Activated naive CD4-positive, alpha-beta T cell treated with anti-CD3 and anti-CD28 coated beads, Interleukin-2, amount 10 ng/mL, durations not matched to agents 7 days and 5 days (primary cell): ENCODE results near the gene SIX3.

ENCODE experiments used
- CTCF ChIA-PET: fragments of 350-600 bp; sonication (Branson Sonifier 250); formaldehyde crosslinking; loops from one replicate; lab custom pipeline; 2021; ENCODE audit warnings: antibody characterized with exemption; lab: Charles Lee
- DNase-seq: peaks from one replicate; pipeline ENCODE4 v3.0.0-alpha.2; 2020
- H3K27ac Mint-ChIP-seq: one replicate; pipeline ENCODE4 v1.8.0; 2021; ENCODE audit warnings: mild to moderate bottlenecking, moderate library complexity, mixed read lengths
- H3K27me3 Mint-ChIP-seq: one replicate; pipeline ENCODE4 v1.8.0; 2021; ENCODE audit warnings: mild to moderate bottlenecking, mixed read lengths
- H3K36me3 Mint-ChIP-seq: one replicate; pipeline ENCODE4 v1.8.0; 2021; ENCODE audit warnings: mixed read lengths
- H3K4me1 Mint-ChIP-seq: one replicate; pipeline ENCODE4 v1.8.0; 2021; ENCODE audit warnings: mixed read lengths
- H3K4me3 Mint-ChIP-seq: one replicate; pipeline ENCODE4 v1.8.0; 2021; ENCODE audit warnings: mild to moderate bottlenecking, moderate library complexity, mixed read lengths
- H3K9me3 Mint-ChIP-seq: one replicate; pipeline ENCODE4 v1.8.0; 2021; ENCODE audit warnings: mixed read lengths

The SIX3 gene

DNA sequence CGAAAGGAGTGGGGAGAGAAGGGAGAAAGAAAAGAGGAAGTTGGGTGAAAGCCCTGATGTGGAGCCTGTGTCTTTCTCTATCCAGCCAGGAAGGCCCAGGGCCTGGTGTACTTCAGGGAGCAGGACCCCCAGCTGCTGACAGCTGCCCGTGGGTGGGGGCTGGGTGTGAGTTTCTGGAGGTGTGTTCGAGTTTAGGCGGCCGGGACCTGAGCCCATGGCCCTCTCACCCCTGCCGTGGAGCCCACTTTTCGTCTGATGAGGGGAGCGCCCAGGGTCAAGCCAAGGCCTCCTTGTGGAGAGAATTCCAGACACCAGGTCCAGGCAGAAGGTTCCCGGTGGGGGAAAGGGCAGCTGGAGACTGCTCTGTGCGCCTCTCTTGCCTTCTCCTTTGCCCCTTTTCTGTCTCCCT, 2.2 kb downstream of the SIX3 start:
- H3K27ac Mint-ChIP-seq = no peak overlapping the region
- H3K4me3 Mint-ChIP-seq = no peak overlapping the region
- CTCF ChIA-PET = interaction anchor here (0.7 kb wide), 1 partner anchor 10 kb away, joined by 3 read pairs; no protein-coding TSS in a partner anchor

DNA sequence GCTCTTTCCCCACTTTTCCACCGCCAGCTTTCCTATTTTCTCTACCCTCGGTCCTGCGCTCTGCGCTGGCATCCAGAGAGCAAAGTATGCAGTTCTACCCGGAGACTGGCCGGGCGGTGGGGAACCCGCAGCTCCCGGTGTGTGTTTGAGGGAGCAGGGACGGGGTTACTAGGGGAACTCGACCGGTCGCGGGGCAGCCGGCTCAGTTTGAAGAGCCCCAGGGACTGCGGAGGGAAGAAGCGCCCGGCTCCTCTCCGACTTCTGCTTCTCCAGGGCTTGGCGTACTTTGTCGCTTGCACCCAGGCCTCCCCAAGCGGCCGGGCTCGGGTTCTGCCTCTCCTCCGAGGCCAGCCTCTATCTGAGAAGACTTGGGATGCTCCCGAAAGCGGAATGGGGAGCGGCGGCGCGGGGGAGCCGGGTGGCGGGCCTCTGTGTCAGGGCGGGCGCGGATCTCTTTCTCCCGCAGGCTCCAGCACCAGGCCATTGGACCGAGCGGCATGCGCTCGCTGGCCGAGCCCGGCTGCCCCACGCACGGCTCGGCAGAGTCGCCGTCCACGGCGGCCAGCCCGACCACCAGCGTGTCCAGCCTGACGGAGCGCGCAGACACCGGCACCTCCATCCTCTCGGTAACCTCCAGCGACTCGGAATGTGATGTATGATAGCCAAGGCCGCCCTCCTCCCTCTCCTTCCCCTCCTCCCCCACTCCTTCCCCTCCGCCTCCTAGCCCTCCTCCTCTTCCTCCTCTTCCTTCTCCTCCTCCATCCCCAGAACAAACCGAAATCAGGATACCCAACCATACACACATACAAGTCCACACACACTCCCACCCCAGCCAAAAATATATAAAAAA, 2.8 kb downstream of the SIX3 start:
- CTCF ChIA-PET = no interaction called here
- Mint-ChIP-seq H3K9me3 (no peaks in the 10 kb centered on the region), H3K4me1 (peaks cover 31% of the 10 kb centered on the region), H3K4me3 (no peak overlapping the region), H3K27me3 (peaks cover 100% of the 10 kb centered on the region), H3K27ac (no peak overlapping the region), H3K36me3 (no peaks in the 10 kb centered on the region)
- no peak for DNase-seq

More for the DNA sequence above, 2.2 kb downstream of the SIX3 start:
- Mint-ChIP-seq H3K36me3 (no peaks in the 10 kb centered on the region), H3K4me1 (peaks cover 31% of the 10 kb centered on the region), H3K27me3 (peaks cover 100% of the 10 kb centered on the region), H3K9me3 (no peaks in the 10 kb centered on the region)
- no peak for DNase-seq

DNA sequence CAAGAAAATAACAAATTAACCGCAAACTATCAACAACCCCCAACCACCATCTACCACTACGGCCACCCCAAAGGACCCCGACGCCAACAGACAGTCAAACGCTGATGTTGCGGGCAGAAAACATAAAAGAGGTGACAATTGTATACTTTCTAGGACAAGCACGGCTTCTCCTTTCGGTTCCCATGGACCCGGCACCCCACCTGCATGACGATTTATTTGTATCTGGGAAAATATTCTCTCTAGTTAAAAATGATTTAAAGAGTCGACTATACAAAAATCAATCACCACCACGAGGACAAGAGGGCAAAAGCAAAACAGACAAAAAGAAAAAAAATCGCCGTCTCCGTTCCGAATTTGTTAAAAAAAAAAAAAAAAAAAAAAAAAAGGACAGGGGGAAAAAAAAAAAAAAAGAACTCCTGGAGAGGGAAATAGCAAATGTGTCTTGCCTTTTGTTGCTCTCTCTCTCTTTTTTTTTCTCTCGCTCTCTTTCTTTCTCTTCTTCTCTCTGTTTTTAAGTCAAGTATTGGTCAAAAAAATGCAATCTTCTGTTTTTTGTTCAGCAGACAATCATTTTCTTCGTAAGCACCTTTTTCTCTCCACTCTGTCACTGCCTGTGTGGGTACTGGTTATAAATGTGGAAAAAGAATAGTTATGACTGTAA, 3.6 kb downstream of the SIX3 start:
- H3K27ac Mint-ChIP-seq = peak overlapping the region; percentile 72
- no peak for DNase-seq
- no peaks in the 10 kb centered on the region for H3K36me3 Mint-ChIP-seq
- no peaks in the 10 kb centered on the region for H3K9me3 Mint-ChIP-seq
- peaks cover 32% of the 10 kb centered on the region for H3K4me1 Mint-ChIP-seq
- no peak overlapping the region for H3K4me3 Mint-ChIP-seq
- CTCF ChIA-PET = no interaction called here
- peaks cover 100% of the 10 kb centered on the region for H3K27me3 Mint-ChIP-seq

DNA sequence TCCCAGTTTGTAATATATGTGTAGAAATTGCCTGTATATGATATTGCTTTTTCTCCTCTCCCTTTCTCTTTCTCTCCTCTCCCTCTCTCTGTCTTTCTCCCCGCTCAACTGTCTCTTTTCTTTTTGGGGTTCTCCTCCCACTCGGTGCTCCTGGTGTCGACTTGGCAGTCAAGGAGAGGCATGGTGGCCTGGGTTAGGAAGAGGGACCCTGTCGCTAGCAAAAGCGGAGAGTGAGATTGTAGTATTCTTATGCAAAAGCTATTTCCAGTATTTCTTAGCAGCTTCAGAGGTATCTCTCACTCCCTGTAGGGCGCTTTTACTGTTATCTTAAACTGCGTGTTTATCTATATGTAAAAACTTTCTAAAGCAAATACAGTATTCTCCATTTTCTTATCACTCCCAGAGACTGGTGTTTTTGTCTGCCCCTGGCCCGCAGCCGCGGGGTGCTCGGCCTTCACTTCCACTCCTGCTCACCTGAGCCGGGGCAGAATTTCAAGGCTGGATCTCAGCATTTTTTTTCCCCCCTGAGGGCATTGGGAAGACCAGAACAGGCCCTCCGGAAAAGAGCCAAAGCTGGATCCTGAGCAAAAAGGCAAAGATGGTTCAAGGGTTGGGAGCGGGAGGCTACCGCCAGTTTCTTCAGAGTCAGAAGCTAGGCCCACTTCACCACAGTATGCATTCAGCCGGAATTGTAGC, 4.3 kb downstream of the SIX3 start:
- DNase-seq = no peak
- CTCF ChIA-PET = no interaction called here
- no peaks in the 10 kb centered on the region for H3K36me3 Mint-ChIP-seq
- H3K9me3 Mint-ChIP-seq = no peaks in the 10 kb centered on the region
- peaks cover 34% of the 10 kb centered on the region for H3K4me1 Mint-ChIP-seq
- no peak overlapping the region for H3K4me3 Mint-ChIP-seq
- no peak overlapping the region for H3K27ac Mint-ChIP-seq
- peaks cover 100% of the 10 kb centered on the region for H3K27me3 Mint-ChIP-seq

DNA sequence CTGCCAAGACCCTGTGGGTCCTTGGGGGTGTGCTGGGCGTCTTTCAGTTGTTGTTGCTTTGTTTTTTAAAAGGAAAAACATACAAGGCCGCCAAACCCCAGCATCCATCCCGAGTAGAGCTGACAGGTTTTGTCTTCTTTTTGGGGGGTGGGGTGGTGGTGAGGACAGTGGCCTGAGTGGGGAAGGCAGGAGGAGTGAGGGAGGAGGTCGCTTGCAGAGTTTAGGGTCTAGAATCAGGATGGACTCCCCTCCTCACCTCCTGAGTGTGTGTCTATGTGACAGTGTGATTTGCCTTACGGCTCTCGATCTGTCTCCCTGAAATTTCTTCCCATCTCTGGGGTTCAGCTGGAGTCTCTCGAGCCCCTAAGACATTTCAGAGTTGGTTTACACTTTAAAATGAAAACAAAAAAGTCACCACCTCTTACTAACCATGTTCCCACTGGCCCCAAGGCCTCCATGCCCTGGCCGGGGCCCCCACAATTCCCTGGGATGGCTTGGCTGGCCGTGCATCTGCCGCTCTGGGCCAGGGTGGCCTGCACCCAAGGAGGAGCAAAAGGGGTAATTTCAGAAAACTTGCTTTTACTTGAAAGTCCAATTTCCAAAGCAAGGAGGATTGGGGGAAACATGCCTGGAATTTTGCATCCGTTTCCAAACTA, 5.0 kb downstream of the SIX3 start:
- peaks cover 100% of the 10 kb centered on the region for H3K27me3 Mint-ChIP-seq
- H3K36me3 Mint-ChIP-seq = no peaks in the 10 kb centered on the region
- CTCF ChIA-PET = no interaction called here
- H3K9me3 Mint-ChIP-seq = no peaks in the 10 kb centered on the region
- no peak for DNase-seq
- H3K4me1 Mint-ChIP-seq = peaks cover 32% of the 10 kb centered on the region
- no peak overlapping the region for H3K4me3 Mint-ChIP-seq
- no peak overlapping the region for H3K27ac Mint-ChIP-seq

DNA sequence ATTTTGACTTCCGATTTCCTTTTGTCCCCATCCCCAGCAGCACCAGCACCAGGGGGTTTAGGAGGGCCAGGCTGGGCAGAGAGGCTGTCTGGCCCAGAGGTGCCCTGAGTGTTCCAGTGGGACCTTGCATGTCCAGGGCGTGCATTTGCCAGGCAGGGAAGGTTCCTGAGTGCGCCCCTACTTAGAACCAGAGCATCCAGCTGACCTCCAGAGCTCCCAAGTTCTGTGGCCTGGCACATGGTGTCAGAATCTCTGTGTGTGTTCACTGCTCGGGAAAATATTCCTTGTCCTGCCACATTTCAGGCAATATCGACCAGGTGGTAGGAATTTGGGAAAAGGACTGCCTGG, 5.5 kb downstream of the SIX3 start:
- no peak for DNase-seq
- peaks cover 28% of the 10 kb centered on the region for H3K4me1 Mint-ChIP-seq
- no peaks in the 10 kb centered on the region for H3K9me3 Mint-ChIP-seq
- no peak overlapping the region for H3K27ac Mint-ChIP-seq
- H3K36me3 Mint-ChIP-seq = no peaks in the 10 kb centered on the region
- CTCF ChIA-PET = no interaction called here
- no peak overlapping the region for H3K4me3 Mint-ChIP-seq
- H3K27me3 Mint-ChIP-seq = peaks cover 100% of the 10 kb centered on the region

DNA sequence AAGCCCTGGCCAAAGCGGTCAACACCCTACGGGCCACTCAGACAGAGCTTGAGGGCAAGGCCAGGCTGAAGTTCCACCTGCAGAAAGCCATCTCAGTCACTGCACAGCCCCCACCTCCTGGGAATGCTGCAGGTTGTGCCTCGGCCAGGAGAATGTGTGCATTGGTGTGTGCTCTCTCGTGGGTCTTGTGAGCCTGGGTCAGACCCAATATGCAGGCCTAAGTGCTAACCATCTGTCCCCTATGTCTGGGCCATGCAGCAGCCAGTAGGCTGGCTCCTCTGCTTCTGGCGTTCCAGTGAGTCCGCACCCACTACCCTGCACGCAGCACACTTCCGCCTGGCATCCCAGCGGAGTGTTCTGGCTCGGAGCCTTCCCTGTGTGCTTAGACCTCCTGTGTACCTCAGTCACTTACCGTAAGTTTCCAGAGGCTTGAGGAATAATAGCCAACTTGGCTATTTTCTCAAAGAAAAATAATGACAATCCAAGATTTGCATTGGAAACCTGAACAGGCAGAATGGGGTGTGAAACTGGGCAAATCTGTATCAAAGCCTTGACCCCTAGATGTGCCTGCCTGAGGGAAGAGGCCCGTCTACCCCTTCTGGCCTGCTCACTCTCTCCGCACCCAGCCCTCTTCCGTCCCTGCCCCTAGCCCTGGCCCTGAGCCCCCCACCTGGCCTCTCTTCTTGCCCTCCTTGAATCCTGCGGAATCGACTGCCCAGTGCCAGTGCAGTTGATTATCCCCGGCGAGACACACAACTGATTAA, 7.2 kb downstream of the SIX3 start:
- Mint-ChIP-seq H3K4me1 (peaks cover 23% of the 10 kb centered on the region), H3K27ac (no peak overlapping the region), H3K9me3 (no peaks in the 10 kb centered on the region), H3K27me3 (peaks cover 100% of the 10 kb centered on the region), H3K36me3 (no peaks in the 10 kb centered on the region), H3K4me3 (no peak overlapping the region)
- DNase-seq = no peak
- CTCF ChIA-PET = interaction anchor here (1.3 kb wide), 1 partner anchor 469 kb away, joined by 3 read pairs; no protein-coding TSS in a partner anchor

DNA sequence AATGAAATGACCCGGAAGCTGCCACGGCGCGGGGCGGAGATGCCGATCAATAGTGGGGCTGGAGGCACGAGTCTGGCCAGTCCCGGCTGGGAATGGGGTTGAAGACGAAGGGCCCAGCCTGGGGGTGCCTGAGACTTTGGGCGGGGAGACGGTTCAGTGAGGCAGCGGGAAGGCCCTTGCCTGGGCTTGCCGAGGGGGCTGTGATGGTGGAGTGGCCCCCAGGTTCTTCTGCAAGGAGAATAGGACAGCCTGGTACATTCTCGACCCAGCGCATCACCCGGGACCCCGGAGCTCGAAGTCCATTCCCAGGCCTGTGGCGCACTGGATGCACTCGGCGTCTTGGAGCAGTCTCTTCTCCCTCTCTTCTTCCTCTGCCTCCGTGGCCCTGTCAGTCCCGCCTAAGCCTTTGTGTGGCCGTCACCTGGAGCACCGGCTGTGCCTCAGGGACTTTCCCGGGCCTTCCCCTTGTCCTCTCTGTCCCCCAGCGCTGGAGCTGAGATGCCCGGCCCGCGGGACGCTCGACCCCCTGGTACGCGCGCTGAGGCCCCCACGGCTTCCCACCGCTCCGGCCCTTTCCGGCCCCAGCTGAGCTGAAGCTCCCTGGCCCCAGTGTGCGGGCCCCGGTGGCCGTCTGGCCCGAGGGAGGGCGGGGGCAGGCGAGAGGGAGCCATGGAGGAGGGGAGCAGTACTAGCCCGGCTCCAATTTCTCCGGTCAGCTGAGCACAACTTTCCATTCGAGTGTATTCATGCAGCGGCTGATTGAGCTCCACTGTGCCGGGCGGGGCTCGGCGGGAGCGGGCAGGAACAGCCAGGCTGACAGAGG, 8.0 kb downstream of the SIX3 start:
- Mint-ChIP-seq H3K27ac (no peak overlapping the region), H3K36me3 (no peaks in the 10 kb centered on the region), H3K4me3 (no peak overlapping the region), H3K27me3 (peaks cover 100% of the 10 kb centered on the region), H3K9me3 (no peaks in the 10 kb centered on the region), H3K4me1 (peaks cover 21% of the 10 kb centered on the region)
- CTCF ChIA-PET = interaction anchor here (1.3 kb wide), 2 partner anchors 63 to 470 kb away, joined by 3 read pairs; no protein-coding TSS in a partner anchor
- DNase-seq = no peak

DNA sequence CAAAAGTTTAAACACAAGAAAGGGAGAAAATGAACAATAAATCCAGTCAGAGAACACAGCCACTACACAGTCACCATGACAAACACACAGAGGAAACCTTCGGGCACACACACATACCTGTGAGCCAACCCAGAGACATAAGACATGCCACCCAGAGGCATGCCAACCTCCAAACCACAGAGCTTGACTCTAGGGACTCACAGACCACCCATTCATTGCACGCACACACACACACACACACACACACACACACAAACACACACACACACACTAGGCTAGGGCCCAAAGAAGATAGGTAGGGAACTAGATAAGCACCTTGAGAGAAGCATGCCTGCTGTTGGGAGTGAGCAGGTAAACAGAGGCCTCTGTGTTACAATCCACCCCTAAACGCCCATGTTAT, 9.1 kb downstream of the SIX3 start:
- peaks cover 100% of the 10 kb centered on the region for H3K27me3 Mint-ChIP-seq
- no peak overlapping the region for H3K27ac Mint-ChIP-seq
- peaks cover 18% of the 10 kb centered on the region for H3K4me1 Mint-ChIP-seq
- CTCF ChIA-PET = interaction anchor here (1.3 kb wide), 1 partner anchor 61 kb away, joined by 3 read pairs; no protein-coding TSS in a partner anchor
- H3K9me3 Mint-ChIP-seq = no peaks in the 10 kb centered on the region
- H3K4me3 Mint-ChIP-seq = no peak overlapping the region
- DNase-seq = no peak
- no peaks in the 10 kb centered on the region for H3K36me3 Mint-ChIP-seq

DNA sequence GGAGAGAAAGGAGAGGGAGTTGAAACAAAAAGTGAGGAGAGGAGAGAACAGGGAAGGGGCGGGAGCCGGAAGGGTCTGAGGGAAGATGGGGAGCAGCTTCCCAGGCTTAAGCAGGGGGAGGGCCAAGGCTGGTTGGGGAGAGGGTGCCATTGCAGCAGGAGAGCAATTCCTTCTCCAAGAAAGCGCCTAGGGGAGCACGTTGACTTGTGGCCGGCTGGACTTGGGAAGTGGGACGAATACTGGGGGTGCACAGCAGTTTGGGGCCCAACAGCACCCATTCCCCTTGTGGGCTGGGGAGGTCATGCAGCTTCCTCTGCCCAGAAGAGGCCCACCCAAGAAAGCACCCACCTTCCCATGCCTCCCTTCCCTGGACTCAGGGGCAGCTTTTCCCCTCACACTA, 9.6 kb downstream of the SIX3 start:
- H3K9me3 Mint-ChIP-seq = no peaks in the 10 kb centered on the region
- no peaks in the 10 kb centered on the region for H3K36me3 Mint-ChIP-seq
- peaks cover 100% of the 10 kb centered on the region for H3K27me3 Mint-ChIP-seq
- H3K4me3 Mint-ChIP-seq = no peak overlapping the region
- no peak overlapping the region for H3K27ac Mint-ChIP-seq
- CTCF ChIA-PET = interaction anchor here (1.4 kb wide), 1 partner anchor 14 kb away, joined by 3 read pairs; no protein-coding TSS in a partner anchor
- H3K4me1 Mint-ChIP-seq = peaks cover 23% of the 10 kb centered on the region
- DNase-seq = no peak

DNA sequence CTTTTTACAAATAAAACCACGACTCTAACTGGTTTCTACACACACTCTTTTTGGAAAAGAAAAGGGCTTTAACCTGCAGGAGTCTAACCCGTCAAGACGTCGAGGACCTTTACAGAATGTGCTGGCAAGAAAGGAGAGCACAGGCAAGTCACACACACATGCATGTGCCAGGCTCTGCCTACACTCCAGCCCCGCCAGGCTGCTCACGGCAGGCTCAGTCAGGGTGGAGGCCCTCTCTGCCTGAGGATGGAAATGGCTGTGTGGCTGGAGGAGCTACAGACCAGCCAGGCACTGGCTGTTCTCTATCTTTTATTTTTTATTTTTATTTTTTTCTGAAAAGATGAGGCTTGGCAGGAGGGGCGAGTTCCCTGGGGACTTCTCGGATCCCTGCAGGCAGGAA, 10.2 kb downstream of the SIX3 start:
- H3K36me3 Mint-ChIP-seq = no peaks in the 10 kb centered on the region
- H3K4me3 Mint-ChIP-seq = no peak overlapping the region
- H3K27ac Mint-ChIP-seq = no peak overlapping the region
- CTCF ChIA-PET = interaction anchor here (1.4 kb wide), 1 partner anchor 15 kb away, joined by 3 read pairs; no protein-coding TSS in a partner anchor
- DNase-seq = no peak
- no peaks in the 10 kb centered on the region for H3K9me3 Mint-ChIP-seq
- H3K4me1 Mint-ChIP-seq = peaks cover 23% of the 10 kb centered on the region
- H3K27me3 Mint-ChIP-seq = peaks cover 100% of the 10 kb centered on the region

DNA sequence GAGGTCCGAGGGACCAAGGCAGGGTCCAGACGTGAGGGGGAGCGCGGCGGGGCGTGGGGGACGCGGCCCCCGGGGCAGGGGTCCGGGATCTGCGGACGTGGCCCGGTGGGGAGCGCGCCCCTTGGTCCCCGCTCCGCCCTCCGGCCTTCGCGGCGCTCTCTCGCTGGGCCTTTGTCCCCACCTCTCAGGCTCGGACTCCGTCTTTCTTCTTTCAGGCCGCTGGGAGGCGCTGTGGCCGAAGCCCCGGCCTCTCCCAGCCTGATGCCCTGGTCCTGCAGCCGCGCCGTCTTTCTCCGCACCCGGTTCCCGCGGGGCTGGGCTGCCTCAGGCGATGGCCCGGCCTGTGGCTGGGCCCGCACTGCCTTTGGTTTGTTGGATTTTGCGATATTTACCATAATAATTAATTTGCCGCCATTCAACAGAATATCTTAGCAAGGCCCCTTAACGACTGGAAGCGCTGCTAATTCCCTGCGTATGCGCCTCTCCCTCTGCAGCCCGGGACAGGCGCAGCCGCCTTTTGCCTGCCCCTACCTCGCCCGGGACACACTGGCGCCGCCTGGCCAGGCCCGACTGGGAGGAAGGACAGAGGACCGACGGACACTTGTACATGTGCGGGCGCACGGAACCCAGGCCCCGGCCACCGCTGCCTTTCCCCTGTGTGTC, 10.8 kb downstream of the SIX3 start:
- Mint-ChIP-seq H3K4me1 (peaks cover 23% of the 10 kb centered on the region), H3K4me3 (no peak overlapping the region), H3K27me3 (peaks cover 95% of the 10 kb centered on the region), H3K9me3 (no peaks in the 10 kb centered on the region), H3K27ac (no peak overlapping the region), H3K36me3 (no peaks in the 10 kb centered on the region)
- peak; percentile 34 for DNase-seq
- CTCF ChIA-PET = interaction anchor here (1.4 kb wide), 1 partner anchor 15 kb away, joined by 3 read pairs; no protein-coding TSS in a partner anchor
